Measurements from ENCODE around the gene COX11. TPM values are rescaled to one million over a fixed set of nuclear protein-coding genes. Genes with fewer than 3 reads are reported as not detected.

COX11 gene
- total and polyA plus RNA-seq, 2 experiments from 2014 or later = 38.9 to 46.8 TPM

- 51 to 63% methylated on average over 1 of the region's 1 CpG for WGBS, 2 experiments (ENCODE audit: low coverage in 1 of 2, low lambda C conversion rate in 2 of 2, missing lambda C conversion rate in 2 of 2)
- TF ChIP-seq EZH2phosphoT487 (IDR thresholded peaks at IDR 0.05; ENCODE audit: insufficient read depth, low read depth) = no peak
- no peak for TF ChIP-seq EZH2 (IDR thresholded peaks at IDR 0.05; ENCODE audit: insufficient read depth, poor library complexity, severe bottlenecking)
- in situ Hi-C loops (cut with MboI) = loop anchor here (25.0 kb wide), 1 partner anchor 527 kb away; the partner anchor contains the start of gene SMIM36
Observed at GRCh38 chr17:54985476-54985875, 17.0 kb upstream of the COX11 start.

GRCh38 chr17:54983260-54983659 lies 14.8 kb upstream of the COX11 start:
- DNase-seq = no peak
- no peak overlapping the region for H3K4me2 ChIP-seq (ENCODE audit: unreplicated experiment)
- H3K4me3 ChIP-seq = no peak overlapping the region
- H3K9me3 ChIP-seq (ENCODE audit: low read depth) = no peaks in the 10 kb centered on the region
- no peaks in the 10 kb centered on the region for H3K27me3 ChIP-seq (replicated peaks; ENCODE audit: insufficient read depth)
- in situ Hi-C loops (cut with MboI) = loop anchor here (25.0 kb wide), 1 partner anchor 529 kb away; the partner anchor contains the start of gene SMIM36
- no peaks in the 10 kb centered on the region for H3K79me2 ChIP-seq (ENCODE audit: insufficient read depth)
- H3K9me2 ChIP-seq (ENCODE audit: insufficient read depth) = no peaks in the 10 kb centered on the region; the same call in 1 of the 2 replicates
- peaks cover 11% of the 10 kb centered on the region for H3K4me1 ChIP-seq (ENCODE audit: insufficient read depth)
- no peak overlapping the region for H3K9ac ChIP-seq
- no peaks in the 10 kb centered on the region for H3K36me3 ChIP-seq (ENCODE audit: low read depth)
- H3K27ac ChIP-seq = no peak overlapping the region
- TF ChIP-seq EZH2phosphoT487 (IDR thresholded peaks at IDR 0.05; ENCODE audit: insufficient read depth, low read depth) (no peak), EZH2 (IDR thresholded peaks at IDR 0.05; ENCODE audit: insufficient read depth, poor library complexity, severe bottlenecking) (no peak)
- peaks cover 3% of the 10 kb centered on the region; the same call in 1 of the 2 replicates for H3F3A ChIP-seq (ENCODE audit: insufficient read depth)
- no peaks in the 10 kb centered on the region for H4K20me1 ChIP-seq (ENCODE audit: insufficient read depth)
- H2AFZ ChIP-seq = no peak overlapping the region

More at GRCh38 chr17:54985476-54985875, 17.0 kb upstream of the COX11 start:
- no peak overlapping the region for H3K27ac ChIP-seq
- no peaks in the 10 kb centered on the region for H3K27me3 ChIP-seq (replicated peaks; ENCODE audit: insufficient read depth)
- H3K4me2 ChIP-seq (ENCODE audit: unreplicated experiment) = peak overlapping the region; percentile 18
- no peak overlapping the region for H2AFZ ChIP-seq
- peaks cover 11% of the 10 kb centered on the region for H3K4me1 ChIP-seq (ENCODE audit: insufficient read depth)
- H3K9ac ChIP-seq = no peak overlapping the region
- peak; percentile 36 for DNase-seq
- no peaks in the 10 kb centered on the region for H3K36me3 ChIP-seq (ENCODE audit: low read depth)
- no peaks in the 10 kb centered on the region for H4K20me1 ChIP-seq (ENCODE audit: insufficient read depth)
- no peaks in the 10 kb centered on the region; the same call in 1 of the 2 replicates for H3K9me2 ChIP-seq (ENCODE audit: insufficient read depth)
- H3F3A ChIP-seq (ENCODE audit: insufficient read depth) = peaks cover 3% of the 10 kb centered on the region; the same call in 1 of the 2 replicates
- H3K79me2 ChIP-seq (ENCODE audit: insufficient read depth) = no peaks in the 10 kb centered on the region
- no peak overlapping the region for H3K4me3 ChIP-seq
- H3K9me3 ChIP-seq (ENCODE audit: low read depth) = no peaks in the 10 kb centered on the region

GRCh38 chr17:54982399-54982798 lies 13.9 kb upstream of the COX11 start:
- Histone ChIP-seq H4K20me1 (ENCODE audit: insufficient read depth) (no peaks in the 10 kb centered on the region), H3K27ac (no peak overlapping the region), H3K4me2 (ENCODE audit: unreplicated experiment) (no peak overlapping the region), H3K9ac (no peak overlapping the region), H3K36me3 (ENCODE audit: low read depth) (no peaks in the 10 kb centered on the region), H2AFZ (no peak overlapping the region), H3K9me2 (ENCODE audit: insufficient read depth) (no peaks in the 10 kb centered on the region; the same call in 1 of the 2 replicates), H3K27me3 (replicated peaks; ENCODE audit: insufficient read depth) (no peaks in the 10 kb centered on the region), H3K9me3 (ENCODE audit: low read depth) (no peaks in the 10 kb centered on the region), H3K4me3 (no peak overlapping the region), H3F3A (ENCODE audit: insufficient read depth) (peaks cover 3% of the 10 kb centered on the region; the same call in 1 of the 2 replicates), H3K4me1 (ENCODE audit: insufficient read depth) (peaks cover 11% of the 10 kb centered on the region), H3K79me2 (ENCODE audit: insufficient read depth) (no peaks in the 10 kb centered on the region)
- in situ Hi-C loops (cut with MboI) = loop anchor here (25.0 kb wide), 1 partner anchor 530 kb away; the partner anchor contains the start of gene SMIM36
- TF ChIP-seq EZH2phosphoT487 (IDR thresholded peaks at IDR 0.05; ENCODE audit: insufficient read depth, low read depth) = no peak
- TF ChIP-seq EZH2 (IDR thresholded peaks at IDR 0.05; ENCODE audit: insufficient read depth, poor library complexity, severe bottlenecking) = no peak
- peak; percentile 19 for DNase-seq

GRCh38 chr17:54980375-54980774 lies 11.9 kb upstream of the COX11 start:
- in situ Hi-C loops (cut with MboI) = loop anchor here (25.0 kb wide), 1 partner anchor 532 kb away; the partner anchor contains the start of gene SMIM36
- Histone ChIP-seq H3K4me3 (no peak overlapping the region), H3K36me3 (ENCODE audit: low read depth) (no peaks in the 10 kb centered on the region), H3K79me2 (ENCODE audit: insufficient read depth) (no peaks in the 10 kb centered on the region; the same call in 1 of the 2 replicates), H3K27me3 (replicated peaks; ENCODE audit: insufficient read depth) (no peaks in the 10 kb centered on the region), H3K4me2 (ENCODE audit: unreplicated experiment) (no peak overlapping the region), H3K9ac (no peak overlapping the region), H3K9me3 (ENCODE audit: low read depth) (no peaks in the 10 kb centered on the region), H4K20me1 (ENCODE audit: insufficient read depth) (no peaks in the 10 kb centered on the region), H2AFZ (no peak overlapping the region), H3K4me1 (ENCODE audit: insufficient read depth) (peaks cover 6% of the 10 kb centered on the region), H3F3A (ENCODE audit: insufficient read depth) (peaks cover 3% of the 10 kb centered on the region; the same call in 1 of the 2 replicates), H3K9me2 (ENCODE audit: insufficient read depth) (no peaks in the 10 kb centered on the region; the same call in 1 of the 2 replicates), H3K27ac (no peak overlapping the region)
- DNase-seq = no peak
- WGBS, 2 experiments (ENCODE audit: low coverage in 1 of 2, low lambda C conversion rate in 2 of 2, missing lambda C conversion rate in 2 of 2) = 60 to 67% methylated on average over 3 of the region's 3 CpGs
- TF ChIP-seq EZH2 (IDR thresholded peaks at IDR 0.05; ENCODE audit: insufficient read depth, poor library complexity, severe bottlenecking) = no peak
- no peak for TF ChIP-seq EZH2phosphoT487 (IDR thresholded peaks at IDR 0.05; ENCODE audit: insufficient read depth, low read depth)
